GM21723 (cell line): ENCODE data around the gene MSANTD3.
"Not testable (repeated sequence)": the region's sequence is repeated elsewhere in the genome, so short reads cannot be mapped to it uniquely, and the experiment has no call there.

Experiments used
- ATAC-seq: cut with Tn5 transposase; IDR thresholded peaks from one replicate; pipeline ENCODE4 v1.9.1; 2021; ENCODE audit warnings: mild to moderate bottlenecking, moderate library complexity; ENCODE audit not compliant: unreplicated experiment

MSANTD3 gene

DNA sequence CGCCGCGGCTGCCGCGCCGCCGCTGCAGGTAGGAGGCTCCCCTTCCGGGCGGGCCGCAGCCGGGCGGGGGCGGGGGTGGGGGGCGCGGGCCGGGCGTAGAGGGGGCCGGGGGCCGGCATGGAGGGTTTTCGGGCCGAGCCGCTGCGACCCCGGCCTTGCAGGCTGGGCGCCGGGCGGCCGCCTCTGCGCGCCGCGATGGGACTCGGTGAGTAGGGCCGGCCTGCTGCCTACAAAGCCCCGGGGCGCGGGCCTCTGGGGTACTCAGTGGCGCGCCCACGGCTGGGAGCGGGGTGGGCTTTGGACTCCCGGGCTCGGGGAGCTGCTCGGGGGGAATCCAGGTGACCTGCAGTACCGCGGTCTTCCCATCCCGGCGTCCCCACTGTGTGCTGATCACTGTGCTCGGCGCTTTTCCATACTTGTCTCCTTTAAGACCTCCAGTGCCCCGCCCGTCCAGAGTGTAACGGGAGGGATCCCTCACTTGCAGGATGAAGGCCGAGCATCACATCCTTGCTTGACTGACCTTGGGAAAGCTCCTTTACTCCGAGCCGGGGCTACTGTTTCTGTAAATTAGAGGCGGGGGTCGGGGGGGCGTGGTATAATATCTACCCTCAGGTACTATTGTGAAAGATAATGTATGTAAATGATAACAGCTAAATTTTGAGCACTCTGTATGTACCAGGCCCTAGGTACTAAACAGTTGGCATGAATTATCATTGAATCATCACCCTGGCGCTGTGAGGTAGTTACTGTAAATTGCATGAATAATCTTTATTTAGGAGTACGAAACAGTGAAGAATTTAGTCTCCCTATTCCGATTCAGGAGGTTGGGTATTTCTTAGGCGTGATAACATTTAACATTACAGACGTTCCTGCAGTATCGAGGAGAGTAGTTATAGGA, 672 bp downstream of the MSANTD3 start:
- ATAC-seq, result peak; percentile 63

DNA sequence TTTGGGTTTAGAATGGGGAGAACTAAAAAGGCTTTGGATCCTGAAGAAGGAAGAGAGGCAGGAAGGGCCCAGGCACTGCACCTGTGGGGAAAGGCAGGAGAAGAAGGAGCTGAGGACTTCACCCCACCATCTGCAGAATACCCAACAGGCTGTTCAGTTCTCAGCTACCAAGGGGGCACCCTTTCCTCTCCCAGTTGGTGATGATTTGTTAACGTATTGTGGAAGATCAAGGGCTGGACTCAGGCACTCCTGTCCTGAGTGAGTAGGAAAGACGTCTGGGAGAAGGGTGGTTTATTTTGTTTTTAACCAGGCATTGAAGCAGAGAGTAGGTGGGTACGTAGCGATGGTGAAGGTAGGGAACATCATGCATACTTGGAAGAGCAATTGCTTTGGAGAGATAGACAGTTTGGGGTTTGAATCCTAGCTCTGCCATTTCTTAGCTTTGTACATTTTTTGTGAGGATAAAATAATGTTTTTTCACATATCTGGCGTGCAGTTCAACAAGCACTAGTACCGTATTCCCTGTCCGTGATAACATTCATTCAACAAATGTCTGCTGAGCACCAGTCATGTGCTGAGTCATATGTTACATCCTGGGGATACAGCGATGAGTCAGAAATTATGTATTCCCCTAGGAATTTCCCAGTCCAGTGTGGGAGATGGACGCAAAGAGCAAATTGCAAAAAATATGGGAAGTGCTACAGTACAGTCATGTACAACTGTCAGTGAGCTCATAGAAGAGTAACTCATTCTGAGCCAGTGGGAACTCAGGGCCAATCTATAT, 2.1 kb downstream of the MSANTD3 start:
- ATAC-seq, result no peak

DNA sequence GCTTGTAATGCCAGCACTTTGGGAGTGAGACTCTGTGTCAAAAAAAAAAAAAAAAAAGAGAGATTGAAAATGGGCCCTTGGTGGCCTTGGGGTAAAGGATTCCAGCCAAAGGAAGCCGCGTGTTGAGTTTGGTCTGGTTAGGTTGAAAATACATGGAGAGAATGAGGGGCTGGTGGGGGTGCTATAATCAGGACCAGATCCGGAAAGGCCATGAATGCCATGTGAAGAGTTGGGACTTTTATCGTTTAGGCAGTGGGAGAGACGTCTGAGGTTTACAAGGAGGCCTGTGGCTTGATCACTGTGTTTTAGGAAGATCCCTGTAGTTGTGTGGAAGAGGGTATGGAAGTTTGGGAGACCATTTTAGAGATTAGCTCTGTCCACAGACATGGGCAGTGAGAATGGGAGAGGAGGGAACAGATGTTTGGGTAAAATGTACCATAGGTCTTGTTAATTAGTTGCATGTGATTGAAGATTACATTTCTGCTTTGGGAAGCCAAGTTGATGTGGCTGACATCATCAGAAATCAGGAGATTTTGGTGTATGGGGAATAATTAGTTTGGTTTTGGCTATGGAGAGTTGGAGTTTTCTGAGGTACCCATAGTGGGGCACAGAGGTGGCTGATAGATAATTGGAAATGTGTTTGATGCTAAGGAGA, 3.5 kb downstream of the MSANTD3 start:
- ATAC-seq, result no peak

DNA sequence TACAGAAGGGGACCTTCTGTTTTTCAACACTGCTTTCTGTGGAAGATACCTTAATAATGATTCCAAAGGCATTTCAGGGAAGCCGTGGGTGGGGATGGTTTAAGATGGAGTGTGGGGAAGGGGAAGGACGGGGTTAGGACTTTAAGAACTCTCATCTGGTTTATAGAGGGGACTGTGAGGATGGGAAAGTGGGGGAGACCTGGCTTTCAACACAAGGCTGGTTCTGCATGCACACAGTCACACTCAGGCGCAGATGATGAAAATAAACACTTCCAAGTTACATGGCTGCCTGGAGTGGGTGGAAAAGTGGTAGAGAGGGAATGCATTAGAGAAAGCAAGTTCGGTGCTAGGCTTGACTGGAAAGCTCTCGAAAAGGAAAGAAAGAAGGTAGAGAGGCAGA, 4.9 kb downstream of the MSANTD3 start:
- no peak for ATAC-seq

DNA sequence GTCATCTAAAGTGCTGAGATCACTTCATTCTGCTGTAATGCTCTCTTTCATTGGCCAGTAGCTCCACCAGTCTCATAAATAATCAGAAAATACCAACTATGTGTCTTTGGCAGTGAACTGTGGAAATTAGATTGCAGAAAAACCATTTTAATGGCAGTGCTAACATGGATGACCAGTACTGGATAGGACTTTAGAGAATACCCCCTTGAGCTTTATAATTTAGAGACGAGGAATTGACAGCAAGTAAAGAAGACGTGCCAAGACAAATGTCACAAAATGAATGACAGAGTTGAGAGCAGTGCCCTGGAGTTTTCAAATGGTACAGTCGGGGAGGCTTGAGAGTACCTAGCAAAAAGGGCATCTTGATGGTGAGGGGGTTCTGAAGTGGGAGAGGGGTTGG, 5.8 kb downstream of the MSANTD3 start:
- no peak for ATAC-seq

DNA sequence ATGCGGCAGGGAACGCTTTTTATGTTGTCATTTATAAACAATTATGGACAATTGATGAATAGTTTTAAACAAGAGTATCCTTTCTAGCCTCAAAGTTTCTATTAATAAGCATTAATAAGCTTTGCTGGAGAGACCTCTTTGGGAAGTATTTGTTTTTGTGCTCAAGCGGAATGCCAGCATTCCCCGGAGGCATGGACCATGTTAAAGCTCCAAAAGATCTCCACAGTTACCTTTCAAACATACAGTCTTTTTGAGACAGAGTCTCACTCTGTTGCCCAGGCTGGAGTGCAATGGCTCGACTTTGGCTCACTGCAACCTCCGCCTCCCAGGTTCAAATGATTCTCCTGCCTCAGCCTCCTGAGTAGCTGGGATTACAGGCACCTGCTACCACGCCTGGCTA, 9.6 kb downstream of the MSANTD3 start:
- ATAC-seq, result no peak

DNA sequence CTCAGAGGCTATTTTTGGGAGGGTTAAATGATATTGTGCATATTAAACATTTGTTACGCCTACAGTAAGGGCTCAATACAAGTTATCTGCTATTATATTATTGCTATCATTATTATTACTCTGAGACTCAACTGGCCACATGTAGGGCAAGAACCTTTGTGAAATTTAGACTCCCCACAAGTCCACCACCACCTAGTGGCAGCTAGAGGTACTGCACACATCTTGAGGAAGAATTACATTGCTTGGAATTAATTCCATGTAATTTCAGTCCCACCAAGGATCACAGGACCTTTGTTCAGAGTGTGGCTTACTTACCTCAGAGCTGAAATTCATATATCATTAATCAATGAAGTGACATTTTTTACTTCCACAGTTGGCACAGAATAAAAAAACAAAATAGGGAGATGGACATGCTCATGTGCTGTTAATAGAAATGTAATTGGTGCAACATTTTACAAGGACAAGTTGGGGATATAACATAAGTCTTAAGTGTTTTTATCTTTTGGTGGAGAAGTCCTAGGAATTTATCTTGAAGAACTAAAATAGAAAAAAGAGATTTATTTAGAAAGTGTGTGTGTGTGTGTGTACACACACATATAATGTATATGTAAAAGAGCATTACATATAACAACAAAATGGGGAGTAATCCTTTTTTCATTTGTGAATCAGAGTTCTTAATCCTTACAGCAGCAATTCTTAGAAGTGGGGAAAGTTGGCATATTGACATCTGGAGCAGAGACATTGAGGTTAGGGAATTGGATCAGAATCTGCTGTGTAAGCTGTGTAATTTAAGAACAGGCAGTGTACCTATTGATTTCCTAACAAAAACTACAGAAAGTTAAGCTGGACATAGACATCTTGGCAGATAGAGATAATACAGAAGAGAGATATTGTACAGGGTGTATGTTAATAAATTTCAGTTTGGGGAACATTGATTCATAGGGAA, 11.2 kb downstream of the MSANTD3 start:
- no peak for ATAC-seq

DNA sequence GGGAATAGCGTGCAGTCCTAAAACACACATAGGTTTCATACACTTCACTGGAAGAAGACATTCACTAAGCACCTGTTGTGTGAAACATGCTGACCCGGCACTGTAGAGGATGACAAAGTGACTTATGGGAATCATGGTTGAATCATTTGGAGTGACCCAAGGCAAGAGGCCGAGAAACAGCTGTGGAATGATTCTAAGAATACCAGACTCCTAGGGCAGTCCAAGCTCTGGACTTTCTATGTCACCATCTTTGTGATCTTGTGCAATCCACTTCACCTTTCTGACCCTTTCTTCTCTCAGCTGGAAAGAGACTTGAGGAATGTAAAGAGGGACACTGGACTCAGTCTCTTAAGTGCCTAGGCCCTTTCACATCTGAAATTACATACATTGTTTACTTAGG, 13.1 kb downstream of the MSANTD3 start:
- no peak for ATAC-seq

DNA sequence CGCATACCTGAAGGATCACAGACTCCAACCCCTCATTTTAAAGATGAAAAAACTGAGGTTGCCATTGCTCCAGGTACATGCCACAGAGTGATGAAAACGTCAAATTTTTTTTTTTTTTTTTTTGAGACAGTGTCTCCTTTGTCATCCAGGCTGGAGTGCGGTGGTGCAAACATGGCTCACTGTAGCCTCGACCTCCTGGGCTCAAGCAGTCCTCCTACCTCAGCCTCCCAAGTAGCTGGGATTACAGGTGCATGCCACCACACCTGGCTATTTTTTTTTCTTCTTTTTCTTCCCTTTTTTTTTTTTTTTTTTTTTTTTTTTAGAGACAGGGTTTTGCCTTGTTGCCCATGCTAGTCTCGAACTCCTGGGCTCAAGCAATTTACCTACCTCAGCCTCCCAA, 13.5 kb downstream of the MSANTD3 start:
- not testable (repeated sequence) for ATAC-seq

DNA sequence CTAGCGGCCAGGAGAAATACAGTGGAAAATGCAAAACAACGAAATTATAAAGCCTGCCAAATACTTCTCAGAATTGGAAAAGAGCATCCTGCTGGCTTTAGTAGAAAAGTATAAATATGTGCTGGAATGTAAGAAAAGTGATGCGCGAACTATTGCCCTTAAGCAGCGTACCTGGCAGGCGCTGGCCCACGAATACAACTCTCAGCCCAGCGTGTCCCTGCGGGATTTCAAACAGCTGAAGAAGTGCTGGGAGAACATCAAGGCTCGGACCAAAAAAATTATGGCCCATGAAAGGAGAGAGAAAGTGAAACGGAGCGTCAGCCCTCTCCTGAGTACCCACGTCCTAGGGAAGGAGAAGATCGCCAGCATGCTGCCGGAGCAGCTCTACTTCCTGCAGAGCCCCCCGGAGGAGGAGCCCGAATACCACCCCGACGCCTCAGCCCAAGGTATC, 15.0 kb downstream of the MSANTD3 start:
- ATAC-seq, result no peak

DNA sequence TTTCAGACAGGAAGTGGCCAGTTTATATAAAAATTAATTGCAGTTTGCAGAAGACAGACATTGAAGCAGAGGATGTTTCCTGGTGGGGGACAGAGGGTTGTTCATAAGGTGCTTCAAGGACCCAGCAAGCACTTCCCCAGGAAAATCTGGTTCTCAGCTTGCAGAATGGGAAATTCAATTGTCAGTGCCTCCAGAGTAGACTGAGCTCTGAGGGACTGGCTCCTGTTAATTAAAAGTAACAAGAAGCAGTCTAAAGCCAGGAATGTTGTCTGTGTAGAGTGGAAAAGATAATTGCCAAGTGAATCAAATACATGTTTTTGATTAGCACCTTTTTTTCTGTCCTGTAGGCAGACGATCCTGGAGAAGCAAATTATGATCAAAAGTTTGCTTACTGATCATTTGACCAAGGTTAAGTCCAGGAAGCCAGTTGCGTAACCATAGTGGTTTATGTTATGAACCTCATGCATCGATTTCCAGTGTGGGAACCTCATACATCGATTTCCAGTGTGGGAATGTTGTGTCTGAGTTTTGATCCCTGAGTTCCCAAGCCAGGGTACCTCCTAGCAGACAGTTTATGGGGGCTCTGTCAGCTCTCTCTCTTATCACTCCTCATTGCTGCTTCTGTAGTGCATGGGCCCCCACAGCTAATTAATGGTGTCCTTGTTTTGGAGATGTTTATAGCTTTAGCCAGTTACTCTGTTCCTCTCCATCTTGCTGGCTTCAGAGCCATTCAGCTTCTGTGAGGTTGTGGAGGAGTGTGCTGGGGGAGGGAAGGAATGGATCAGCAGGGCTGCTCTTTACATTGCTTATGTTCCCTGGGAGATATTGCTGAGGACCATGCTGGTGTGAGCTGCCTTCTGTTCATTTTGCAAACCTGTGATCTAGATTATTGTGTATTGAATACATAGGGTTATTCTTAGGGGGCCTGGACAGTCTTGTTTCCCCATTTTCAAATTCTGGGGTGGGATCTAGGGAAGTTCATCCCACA, 17.1 kb downstream of the MSANTD3 start:
- no peak for ATAC-seq

DNA sequence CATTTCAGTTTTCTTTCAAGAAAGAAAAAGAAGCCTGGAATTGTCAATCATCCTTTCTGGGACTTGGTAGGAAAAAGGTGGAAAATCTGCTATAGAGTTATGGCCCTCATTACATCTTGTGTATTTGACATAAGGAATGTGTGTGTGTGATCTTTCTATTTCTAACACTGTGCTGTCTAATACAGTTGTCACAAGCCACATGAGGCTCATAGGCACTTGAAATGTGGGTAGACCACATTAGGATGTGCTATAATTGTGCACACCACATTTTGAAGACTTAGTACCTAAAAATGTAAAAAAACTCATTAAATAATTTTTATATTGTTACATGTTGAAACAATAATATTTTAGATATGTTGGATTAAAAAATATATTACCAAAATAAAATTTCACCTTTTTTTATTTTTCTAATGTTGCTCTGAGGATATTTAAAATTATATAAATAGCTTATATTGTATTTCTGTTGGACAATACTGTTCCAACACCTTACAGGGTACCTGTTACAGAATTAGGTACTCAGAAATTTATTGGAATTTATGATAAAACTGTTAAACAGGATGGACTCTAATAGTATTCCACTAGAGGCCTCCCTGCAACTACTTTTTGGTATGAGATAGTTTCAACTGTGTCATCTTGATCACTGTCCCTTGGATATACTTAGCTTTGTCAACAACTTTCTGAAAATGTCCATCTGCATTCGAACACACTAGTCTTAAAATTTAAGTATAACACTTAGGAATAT, 18.4 kb downstream of the MSANTD3 start:
- no peak for ATAC-seq

DNA sequence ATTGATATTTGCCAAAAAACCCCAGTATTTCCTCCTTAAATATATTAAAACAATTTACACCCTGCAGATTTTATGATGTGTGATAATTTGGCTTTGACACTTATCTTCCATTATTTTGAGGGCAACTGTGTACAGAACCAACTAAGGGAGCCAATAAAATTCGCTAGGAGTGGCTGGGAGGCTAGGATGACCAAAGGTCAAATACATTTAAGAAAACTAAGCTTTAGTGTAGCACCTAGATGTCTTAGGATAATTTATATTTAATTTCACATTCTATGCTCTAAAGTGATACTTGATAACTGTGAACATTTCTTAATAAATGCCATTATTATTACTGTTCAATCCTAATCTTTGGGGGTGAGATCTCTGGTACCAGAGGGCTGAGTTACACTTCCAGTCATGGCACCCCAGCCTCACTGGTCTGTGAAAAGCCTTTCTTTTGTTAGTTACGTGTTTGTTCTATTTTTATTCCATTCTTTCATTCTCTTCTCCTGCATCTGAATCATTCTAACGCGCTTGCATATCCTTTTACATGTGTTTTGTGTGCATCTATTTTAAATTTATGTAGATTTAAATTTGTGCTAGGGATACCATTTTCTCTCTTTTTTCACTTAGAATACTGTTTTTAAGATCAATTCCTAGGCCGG, 19.1 kb downstream of the MSANTD3 start:
- ATAC-seq, result no peak

DNA sequence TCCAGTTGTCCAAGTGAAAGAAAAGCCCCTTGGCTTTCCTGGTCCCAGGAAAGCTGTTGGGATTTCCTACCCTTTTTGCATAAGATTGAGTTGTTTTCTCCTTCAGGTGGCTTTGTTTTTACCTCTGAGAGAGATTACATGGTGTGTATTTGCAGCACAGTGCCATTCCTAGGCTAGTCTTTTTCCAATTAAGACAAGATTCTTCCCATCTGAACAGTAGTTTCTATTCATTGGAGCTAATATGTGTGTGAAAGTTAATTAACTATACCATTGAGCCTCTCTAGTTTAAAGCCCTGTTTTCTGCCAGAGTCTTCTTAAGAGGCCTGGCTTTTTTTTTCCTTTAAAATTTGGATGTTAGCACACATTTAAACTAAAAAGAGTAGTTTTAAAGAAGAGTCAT, 20.1 kb downstream of the MSANTD3 start:
- ATAC-seq, result no peak

DNA sequence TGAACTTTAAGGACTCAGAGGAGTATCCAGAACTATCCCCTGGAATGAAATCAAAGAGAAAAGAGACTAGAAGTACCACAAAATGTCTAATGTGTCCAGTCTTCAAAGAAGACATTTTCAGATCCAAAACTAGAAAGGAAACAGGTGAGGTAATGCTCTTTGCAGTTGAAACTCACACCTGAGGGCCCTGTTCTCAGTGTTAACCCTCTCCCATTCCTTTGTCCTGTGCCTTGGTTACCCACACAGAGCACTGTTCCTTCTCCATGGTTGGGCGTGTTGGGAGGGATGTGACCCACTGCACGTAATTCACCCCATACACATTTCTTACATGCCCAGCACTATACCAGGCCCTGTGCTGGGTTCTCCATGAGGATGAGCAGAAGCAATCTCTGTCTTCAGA, 21.3 kb downstream of the MSANTD3 start:
- ATAC-seq, result no peak

DNA sequence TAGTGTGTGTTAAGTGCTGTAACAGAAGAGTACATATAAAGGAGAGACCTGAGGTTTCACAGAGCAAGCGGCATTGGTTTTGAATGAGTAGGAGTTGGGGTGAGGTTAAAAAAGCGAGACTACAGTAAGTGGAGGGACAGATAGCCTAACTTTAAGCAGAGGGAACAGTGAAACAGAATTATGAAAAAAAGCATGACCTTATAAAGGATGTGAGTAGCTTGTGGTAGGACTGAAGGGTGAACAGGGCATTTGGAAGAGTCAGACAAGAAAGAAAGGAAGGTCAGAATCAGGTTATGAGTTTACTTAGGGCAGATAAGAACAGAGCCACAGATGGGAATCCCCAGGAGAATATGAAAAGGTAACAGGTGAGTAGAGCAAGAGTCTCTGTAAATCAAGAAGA, 22.5 kb downstream of the MSANTD3 start:
- ATAC-seq, result peak; percentile 81

DNA sequence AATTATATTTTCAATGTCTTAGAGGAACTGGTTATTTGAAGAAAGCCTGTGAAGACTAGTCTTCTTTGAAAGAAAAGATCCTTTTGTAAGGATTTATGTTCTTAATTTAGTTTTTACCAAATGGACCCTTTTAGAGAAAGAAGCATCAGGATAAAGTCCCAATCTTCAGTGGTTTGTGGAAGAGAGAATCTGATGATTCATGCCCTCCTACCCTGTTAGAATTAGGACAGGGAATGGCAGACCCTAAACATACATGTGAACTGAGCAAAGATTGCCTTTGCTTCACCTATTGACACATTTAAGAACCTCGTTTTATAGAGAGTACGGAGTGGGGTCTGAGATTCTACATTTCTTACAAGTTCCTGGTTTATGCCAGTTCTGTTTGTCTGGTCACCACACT, 26.0 kb downstream of the MSANTD3 start:
- ATAC-seq, result no peak

DNA sequence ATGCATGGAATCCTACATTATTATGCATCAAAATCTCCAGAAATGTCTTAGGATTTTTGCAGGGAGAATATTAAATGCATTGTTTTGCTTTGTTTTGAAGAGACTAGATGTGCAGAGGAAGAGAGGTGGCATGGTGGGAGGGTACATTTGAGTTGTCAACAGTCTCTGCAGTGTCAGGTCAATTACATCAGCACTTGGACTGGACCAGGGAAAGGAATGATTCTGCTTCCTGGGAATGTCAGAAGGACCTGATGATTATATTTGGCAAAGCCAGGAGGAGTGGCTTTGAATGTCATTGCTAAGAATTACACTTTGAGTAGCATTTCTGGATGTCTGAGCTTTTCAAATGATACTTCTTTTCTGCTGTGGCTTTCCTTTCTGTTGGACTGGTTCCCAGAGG, 28.5 kb downstream of the MSANTD3 start:
- ATAC-seq, result no peak
